OCI-LY3 (cell line): ENCODE data around the gene SOX4.

Experiments
- H2AFZ ChIP-seq: fragments of 200-600, 300-600 bp; shearing (Covaris generic); 2 replicates; pipeline ENCODE4 v1.6.0; 2014; ENCODE audit warnings: antibody characterized with exemption, low read depth, low read length
- H3K27ac ChIP-seq: fragments of 200-600, 300-600 bp; sonication (generic); 2 replicates; pipeline ENCODE4 v1.5.1; 2014; ENCODE audit warnings: mild to moderate bottlenecking, low read length, moderate library complexity, mixed read lengths
- H3K27me3 ChIP-seq: fragments of 200-600, 300-600 bp; sonication (generic); 2 replicates; pipeline ENCODE4 v1.6.1; 2014; ENCODE audit warnings: low read depth, low read length, mixed read lengths
- H3K36me3 ChIP-seq: fragments of 200-600, 300-600 bp; sonication (generic); replicated peaks from 2 replicates; pipeline ENCODE3; 2014; ENCODE audit warnings: low read depth, low read length, mixed read lengths
- H3K4me1 ChIP-seq: fragments of 300-600, 200-600 bp; sonication (generic); 2 replicates; pipeline ENCODE4 v1.6.1; 2014; ENCODE audit warnings: low read length, mixed read lengths
- H3K4me2 ChIP-seq: fragments of 200-600, 300-600 bp; sonication (generic); 2 replicates; pipeline ENCODE4 v1.6.1; 2014; ENCODE audit warnings: low read length, mixed read lengths
- H3K4me3 ChIP-seq: fragments of 300-600, 200-600 bp; sonication (generic); 2 replicates; pipeline ENCODE4 v1.5.1; 2014; ENCODE audit warnings: antibody characterized with exemption, mild to moderate bottlenecking, low read length, moderate library complexity
- H3K79me2 ChIP-seq: fragments of 300-600, 200-600 bp; shearing (Covaris generic); 2 replicates; pipeline ENCODE4 v1.6.1; 2014; ENCODE audit warnings: mild to moderate bottlenecking, low read length, mixed read lengths
- H3K9ac ChIP-seq: fragments of 300-600, 200-600 bp; shearing (Covaris generic); 2 replicates; pipeline ENCODE4 v1.6.0; 2014; ENCODE audit warnings: mild to moderate bottlenecking, low read length, moderate library complexity
- H3K9me3 ChIP-seq: fragments of 200-600, 300-600 bp; shearing (Covaris generic); 2 replicates; pipeline ENCODE4 v1.6.1; 2014; ENCODE audit warnings: low read length, mixed read lengths; ENCODE audit not compliant: insufficient read depth
- H4K20me1 ChIP-seq: fragments of 200-600, 300-600 bp; sonication (generic); 2 replicates; pipeline ENCODE4 v1.6.1; 2016; ENCODE audit warnings: low read length, mixed read lengths; ENCODE audit not compliant: insufficient read depth
- CTCF ChIP-seq: fragments of 200-600, 300-600 bp; sonication (generic); IDR thresholded peaks from 2 replicates; pipeline ENCODE4 v1.5.1; 2014; ENCODE audit warnings: antibody characterized with exemption, low read length, low read depth
- EZH2phosphoT487 ChIP-seq: fragments of 200-600 bp; shearing (Covaris generic); IDR thresholded peaks from 2 replicates; pipeline ENCODE4 v1.6.1; 2018; ENCODE audit warnings: antibody characterized with exemption, mixed run types, low read depth

The SOX4 gene

GRCh38 chr6:21601932-21602390, 8.4 kb downstream of the SOX4 start:
- Histone ChIP-seq H3K79me2 (peaks cover 40% of the 10 kb centered on the region), H3K9me3 (no peaks in the 10 kb centered on the region), H4K20me1 (peaks cover 35% of the 10 kb centered on the region), H3K27me3 (no peaks in the 10 kb centered on the region), H3K36me3 (peaks cover 33% of the 10 kb centered on the region), H2AFZ (no peak overlapping the region), H3K9ac (no peak overlapping the region), H3K27ac (no peak overlapping the region), H3K4me2 (no peak overlapping the region), H3K4me1 (peaks cover 33% of the 10 kb centered on the region), H3K4me3 (no peak overlapping the region)
- TF ChIP-seq CTCF (no peak), EZH2phosphoT487 (no peak)

GRCh38 chr6:21603082-21603952, 9.8 kb downstream of the SOX4 start:
- peak overlapping the region; percentile 51 for H3K4me2 ChIP-seq
- H4K20me1 ChIP-seq = peaks cover 25% of the 10 kb centered on the region
- H3K4me1 ChIP-seq = peaks cover 36% of the 10 kb centered on the region
- 0 out of 2 replicates have a peak overlapping the region, but pooled peaks have one; percentile 17 for H3K9ac ChIP-seq
- H3K79me2 ChIP-seq = peaks cover 27% of the 10 kb centered on the region
- H3K36me3 ChIP-seq = peaks cover 22% of the 10 kb centered on the region
- H3K27ac ChIP-seq = peak overlapping the region; percentile 34
- H3K9me3 ChIP-seq = no peaks in the 10 kb centered on the region
- no peaks in the 10 kb centered on the region for H3K27me3 ChIP-seq
- TF ChIP-seq EZH2phosphoT487 (no peak), CTCF (no peak)
- no peak overlapping the region for H2AFZ ChIP-seq
- no peak overlapping the region for H3K4me3 ChIP-seq

- H3K4me1 ChIP-seq = peaks cover 33% of the 10 kb centered on the region
- peaks cover 14% of the 10 kb centered on the region for H3K36me3 ChIP-seq
- no peak overlapping the region for H3K9ac ChIP-seq
- 0 out of 2 replicates have a peak overlapping the region, but pooled peaks have one; percentile 51 for H3K4me2 ChIP-seq
- H3K79me2 ChIP-seq = peaks cover 19% of the 10 kb centered on the region
- H3K27ac ChIP-seq = no peak overlapping the region
- H3K27me3 ChIP-seq = no peaks in the 10 kb centered on the region
- TF ChIP-seq EZH2phosphoT487 (no peak), CTCF (no peak)
- H3K9me3 ChIP-seq = no peaks in the 10 kb centered on the region
- H2AFZ ChIP-seq = no peak overlapping the region
- H4K20me1 ChIP-seq = peaks cover 18% of the 10 kb centered on the region
- H3K4me3 ChIP-seq = no peak overlapping the region
Observed at GRCh38 chr6:21604081-21604480, 10.5 kb downstream of the SOX4 start.

- Histone ChIP-seq H3K36me3 (peaks cover 3% of the 10 kb centered on the region), H3K4me2 (no peak overlapping the region), H3K9ac (no peak overlapping the region), H4K20me1 (peaks cover 7% of the 10 kb centered on the region; the same call in 1 of the 2 replicates), H3K27me3 (no peaks in the 10 kb centered on the region), H3K4me1 (peaks cover 35% of the 10 kb centered on the region), H3K4me3 (no peak overlapping the region), H3K79me2 (peaks cover 8% of the 10 kb centered on the region), H3K27ac (no peak overlapping the region), H2AFZ (no peak overlapping the region), H3K9me3 (no peaks in the 10 kb centered on the region)
- TF ChIP-seq CTCF (no peak), EZH2phosphoT487 (no peak)
Observed at GRCh38 chr6:21605166-21605565, 11.6 kb downstream of the SOX4 start.
